ENCODE results near the gene SYCN.

DNA sequence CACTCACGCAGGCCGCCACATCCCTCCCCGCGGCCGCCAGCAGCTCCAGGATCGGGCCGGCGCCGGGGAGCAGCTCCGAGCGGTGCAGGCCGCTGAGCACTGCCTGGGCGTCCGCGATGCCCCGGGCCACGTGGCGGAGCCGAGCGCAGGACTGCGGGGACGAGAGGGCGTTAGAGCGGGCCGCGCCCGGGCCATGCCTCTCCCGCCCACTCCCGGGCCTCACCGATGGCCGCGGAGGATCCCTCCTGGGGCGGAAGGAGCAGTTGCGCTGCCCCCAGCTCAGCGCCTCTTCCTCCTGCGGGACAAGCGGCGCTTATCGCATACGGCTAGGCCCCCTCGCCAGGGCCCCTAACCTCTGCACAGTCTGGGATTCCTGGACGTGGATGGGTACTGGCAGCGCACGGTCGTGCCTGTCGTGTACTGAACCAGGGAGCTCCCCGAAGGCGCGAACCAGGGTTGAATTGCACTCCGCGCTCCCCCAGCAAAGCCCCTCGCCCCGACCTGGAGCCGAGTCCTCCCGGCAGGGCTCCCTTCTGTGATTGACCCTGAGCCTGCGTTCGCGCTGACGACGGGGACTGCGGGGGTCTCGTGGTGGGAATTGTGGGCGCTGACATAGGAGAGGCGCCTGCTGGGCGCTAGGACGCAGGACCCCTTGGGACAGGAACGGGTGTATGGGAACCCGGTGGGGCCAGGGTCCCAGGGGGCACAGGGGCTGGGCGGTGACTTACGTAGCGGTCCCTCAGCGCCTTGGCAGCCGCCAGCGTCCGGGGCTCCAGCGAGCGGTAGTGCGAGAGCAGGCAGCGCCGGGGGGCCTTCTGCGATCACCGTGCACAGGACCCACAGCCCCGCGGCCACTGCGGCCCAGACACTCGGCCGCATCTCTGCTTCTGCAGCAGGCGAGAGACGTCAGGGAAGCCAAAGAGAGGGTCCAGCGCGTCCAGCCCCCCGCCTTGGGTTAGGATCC is 43.9 kb upstream of the SYCN start:
- TF ChIP-seq, protein P1, sequence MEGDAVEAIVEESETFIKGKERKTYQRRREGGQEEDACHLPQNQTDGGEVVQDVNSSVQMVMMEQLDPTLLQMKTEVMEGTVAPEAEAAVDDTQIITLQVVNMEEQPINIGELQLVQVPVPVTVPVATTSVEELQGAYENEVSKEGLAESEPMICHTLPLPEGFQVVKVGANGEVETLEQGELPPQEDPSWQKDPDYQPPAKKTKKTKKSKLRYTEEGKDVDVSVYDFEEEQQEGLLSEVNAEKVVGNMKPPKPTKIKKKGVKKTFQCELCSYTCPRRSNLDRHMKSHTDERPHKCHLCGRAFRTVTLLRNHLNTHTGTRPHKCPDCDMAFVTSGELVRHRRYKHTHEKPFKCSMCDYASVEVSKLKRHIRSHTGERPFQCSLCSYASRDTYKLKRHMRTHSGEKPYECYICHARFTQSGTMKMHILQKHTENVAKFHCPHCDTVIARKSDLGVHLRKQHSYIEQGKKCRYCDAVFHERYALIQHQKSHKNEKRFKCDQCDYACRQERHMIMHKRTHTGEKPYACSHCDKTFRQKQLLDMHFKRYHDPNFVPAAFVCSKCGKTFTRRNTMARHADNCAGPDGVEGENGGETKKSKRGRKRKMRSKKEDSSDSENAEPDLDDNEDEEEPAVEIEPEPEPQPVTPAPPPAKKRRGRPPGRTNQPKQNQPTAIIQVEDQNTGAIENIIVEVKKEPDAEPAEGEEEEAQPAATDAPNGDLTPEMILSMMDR (IDR thresholded peaks at IDR 0.05) = no peak
- TF ChIP-seq POLR2A (IDR thresholded peaks at IDR 0.05) = no peak
